Activated CD4-positive, alpha-beta T cell treated with anti-CD3 and anti-CD28 coated beads, Interleukin-2, amount 50 U/mL, for 16 hours (primary cell): ENCODE data around the gene AGR2.
"Not testable (repeated sequence)": the region's sequence is repeated elsewhere in the genome, so short reads cannot be mapped to it uniquely, and the experiment has no call there.

Source experiments
- DNase-seq: peaks from one replicate; pipeline ENCODE4 v3.0.0-alpha.2; 2020

The AGR2 gene

GRCh38 chr7:16773326-16773725 is 31.5 kb downstream of the AGR2 start:
- DNase-seq, result no peak

GRCh38 chr7:16770657-16771329 is 34.0 kb downstream of the AGR2 start:
- no peak for DNase-seq

GRCh38 chr7:16769994-16770393 is 34.8 kb downstream of the AGR2 start:
- DNase-seq, result not testable (repeated sequence)

DNA sequence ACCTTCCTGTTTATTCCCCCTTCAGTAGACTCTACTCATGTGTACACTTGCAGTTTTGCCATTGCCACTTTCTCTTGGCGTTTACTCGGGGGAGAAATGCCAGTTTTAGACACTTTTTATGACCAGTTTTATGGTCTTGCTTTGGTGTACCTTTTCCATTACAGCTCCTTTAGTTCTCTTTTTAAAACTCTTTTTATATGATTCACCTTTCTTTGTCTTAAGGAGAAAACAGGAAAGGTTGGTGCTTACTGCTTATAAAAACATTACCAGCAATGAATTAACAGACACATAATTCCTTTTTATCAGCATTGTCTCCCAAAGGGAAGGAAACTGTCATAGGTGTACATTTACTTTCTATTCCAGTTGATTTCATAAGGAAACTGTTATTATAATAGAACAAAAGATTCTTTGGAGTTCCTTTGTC is 39.4 kb downstream of the AGR2 start:
- no peak for DNase-seq

DNA sequence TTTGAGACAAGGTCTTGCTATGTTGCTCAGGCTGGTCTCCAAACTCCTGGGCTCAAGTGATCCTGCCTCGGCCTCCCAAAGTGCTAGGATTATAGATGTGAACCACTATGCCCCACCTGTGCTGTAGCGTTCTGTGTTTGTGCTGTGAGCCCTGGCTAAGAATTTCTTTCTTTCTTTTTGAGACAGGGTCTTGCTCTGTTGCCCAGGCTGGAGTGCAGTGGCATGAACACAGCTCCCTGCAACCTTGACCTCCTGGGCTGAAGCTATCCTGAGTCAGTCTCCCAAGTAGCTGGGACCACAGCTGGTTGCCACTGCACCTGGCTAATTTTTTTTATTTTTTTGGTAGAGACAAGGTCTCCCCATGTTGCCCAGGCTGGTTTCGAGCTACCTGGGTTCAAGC is 39.9 kb downstream of the AGR2 start:
- DNase-seq, result no peak

- DNase-seq, result no peak
Observed at GRCh38 chr7:16762177-16762576, 42.6 kb downstream of the AGR2 start.

- DNase-seq, result no peak
Observed at GRCh38 chr7:16759840-16760239, 45.0 kb downstream of the AGR2 start.

- DNase-seq, result no peak
Observed at GRCh38 chr7:16758631-16759611, 45.9 kb downstream of the AGR2 start.

DNA sequence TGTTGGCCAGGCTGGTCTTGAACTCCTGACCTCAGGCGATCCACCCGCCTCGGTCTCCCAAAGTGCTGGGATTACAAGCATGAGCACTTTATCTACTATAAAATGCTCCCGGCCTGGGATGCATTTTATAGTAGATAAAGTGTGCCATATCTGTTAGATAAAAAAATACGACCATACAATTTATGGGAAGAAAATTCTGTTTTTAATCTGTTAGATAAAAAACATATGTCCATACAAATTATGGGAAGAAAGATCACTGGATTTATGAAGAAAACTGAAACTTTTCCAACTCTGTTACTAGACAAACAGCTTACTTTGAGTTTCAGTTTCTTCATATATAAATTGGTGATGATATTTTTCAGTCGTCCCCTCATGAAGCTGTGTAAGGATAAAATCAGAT is 46.8 kb downstream of the AGR2 start:
- no peak for DNase-seq

- DNase-seq, result no peak
Observed at GRCh38 chr7:16755397-16755796, 49.4 kb downstream of the AGR2 start.

- DNase-seq, result no peak
Observed at GRCh38 chr7:16754856-16755317, 49.9 kb downstream of the AGR2 start.

DNA sequence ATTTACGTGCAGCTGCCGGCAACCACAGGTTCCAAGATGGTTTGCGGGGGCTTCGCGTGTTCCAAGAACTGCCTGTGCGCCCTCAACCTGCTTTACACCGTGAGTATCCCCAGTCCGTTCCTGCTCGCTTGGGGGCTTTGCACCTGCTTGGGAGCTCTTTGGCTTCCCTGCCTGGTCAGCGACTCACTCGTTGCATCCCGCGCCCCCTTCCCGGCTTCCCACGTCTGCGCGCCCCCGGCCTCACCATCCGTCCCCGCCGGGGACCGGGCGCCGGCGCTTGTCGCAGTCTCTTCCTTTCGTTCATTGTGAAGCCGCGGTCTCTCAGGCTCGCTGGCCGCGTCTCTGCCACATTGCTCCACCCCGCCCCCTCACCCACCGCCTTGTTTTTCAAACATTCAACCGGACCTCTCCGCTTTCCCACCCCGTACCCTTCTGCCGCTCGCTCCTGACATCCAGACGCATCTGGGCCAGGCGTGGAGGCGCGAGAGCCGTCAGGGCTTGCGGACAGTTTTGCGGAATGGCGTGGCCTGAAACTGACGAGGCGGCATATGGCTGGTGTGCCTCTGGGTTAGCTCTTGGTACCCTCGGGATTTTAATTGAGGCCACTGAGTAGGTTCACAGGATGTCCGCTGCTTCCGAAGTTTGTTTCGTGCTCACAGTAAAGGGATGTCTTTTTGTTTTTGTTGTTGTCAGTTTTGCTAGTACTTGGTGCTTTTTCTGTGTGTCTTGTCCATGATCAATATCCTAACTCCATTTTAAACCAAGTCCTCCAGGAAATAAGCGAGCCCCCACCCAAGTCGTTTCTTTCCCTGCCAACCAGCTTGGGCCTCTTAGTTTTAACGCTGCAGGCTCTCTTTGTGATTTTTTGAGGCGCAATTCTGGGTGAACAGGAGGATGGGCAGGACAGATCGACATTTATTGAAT is 50.6 kb downstream of the AGR2 start:
- DNase-seq, result no peak

GRCh38 chr7:16753102-16753931 is 51.5 kb downstream of the AGR2 start, which contains the start of gene TSPAN13:
Gene TSPAN13, plus strand, starts transcription at chr7:16753755. Its CDS starts 213 bp downstream, at chr7:16753968.
- DNase-seq, result peak; percentile 76

DNA sequence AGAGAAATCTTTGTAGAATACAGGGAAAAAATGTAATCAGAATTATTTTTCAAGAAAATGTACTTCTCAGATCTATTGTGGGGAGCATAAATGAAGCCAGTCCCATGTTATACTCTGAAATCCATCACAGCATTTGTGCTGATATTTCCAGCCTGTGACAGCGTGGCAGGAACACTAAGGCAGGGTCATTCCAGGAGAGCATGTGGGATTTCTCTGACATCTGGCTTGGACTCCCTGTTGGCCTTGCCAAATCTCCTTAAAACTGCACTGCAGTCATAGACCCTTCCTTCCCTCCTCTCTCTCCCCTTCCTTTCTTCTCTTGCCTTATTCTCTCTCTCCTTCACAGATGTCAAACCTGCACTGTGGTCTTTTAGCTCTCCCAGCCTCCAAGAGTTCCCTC is 57.7 kb downstream of the AGR2 start:
- no peak for DNase-seq

GRCh38 chr7:16745645-16746044 is 59.2 kb downstream of the AGR2 start:
- no peak for DNase-seq

GRCh38 chr7:16744518-16745250 is 60.1 kb downstream of the AGR2 start:
- DNase-seq, result no peak

DNA sequence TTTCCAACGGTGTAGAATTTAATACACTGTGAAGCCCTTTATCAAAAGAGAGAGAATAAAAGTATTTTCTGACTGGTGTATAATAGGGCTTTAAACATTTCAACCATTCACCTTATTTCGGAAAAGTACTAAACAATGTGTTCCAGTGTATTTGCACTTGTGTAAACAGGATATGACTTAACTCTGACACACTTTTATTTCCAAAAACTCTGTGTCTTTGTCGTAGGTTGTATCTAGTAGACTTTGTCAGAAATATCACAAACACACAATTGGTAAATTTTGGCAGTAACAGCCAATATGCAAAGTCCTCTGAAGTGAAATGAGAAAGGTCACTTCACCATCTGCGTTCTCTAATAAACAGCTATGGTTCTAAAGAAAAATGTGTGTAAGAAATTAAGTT is 61.6 kb downstream of the AGR2 start:
- DNase-seq, result no peak

DNA sequence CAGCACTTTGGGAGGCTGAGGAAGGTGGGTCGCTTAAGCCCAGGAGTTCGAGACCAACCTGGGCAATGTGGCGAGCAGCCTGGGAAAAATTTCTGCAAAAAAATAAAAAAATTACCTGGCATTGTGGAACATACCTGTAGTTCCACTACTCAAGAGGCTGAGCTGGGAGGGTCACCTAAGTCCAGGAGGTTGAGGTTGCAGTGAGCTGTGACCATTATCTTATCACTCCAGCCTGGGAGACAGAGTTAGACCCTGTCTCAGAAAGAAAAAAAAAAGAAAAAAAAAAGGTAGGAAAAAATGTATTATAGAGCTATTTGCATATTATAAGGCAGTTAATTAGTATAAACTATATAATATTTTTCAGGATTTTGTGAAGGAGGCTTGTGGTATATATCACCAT is 62.3 kb downstream of the AGR2 start:
- DNase-seq, result no peak
